GM21390 (cell line): Measurements from ENCODE around the gene ELOA2.
"Not testable (repeated sequence)": the region's sequence is repeated elsewhere in the genome, so short reads cannot be mapped to it uniquely, and the experiment has no call there.

Experiments used
- ATAC-seq: cut with Tn5 transposase; IDR thresholded peaks from one replicate; pipeline ENCODE4 v1.9.1; 2021; ENCODE audit not compliant: unreplicated experiment

ELOA2 gene

DNA sequence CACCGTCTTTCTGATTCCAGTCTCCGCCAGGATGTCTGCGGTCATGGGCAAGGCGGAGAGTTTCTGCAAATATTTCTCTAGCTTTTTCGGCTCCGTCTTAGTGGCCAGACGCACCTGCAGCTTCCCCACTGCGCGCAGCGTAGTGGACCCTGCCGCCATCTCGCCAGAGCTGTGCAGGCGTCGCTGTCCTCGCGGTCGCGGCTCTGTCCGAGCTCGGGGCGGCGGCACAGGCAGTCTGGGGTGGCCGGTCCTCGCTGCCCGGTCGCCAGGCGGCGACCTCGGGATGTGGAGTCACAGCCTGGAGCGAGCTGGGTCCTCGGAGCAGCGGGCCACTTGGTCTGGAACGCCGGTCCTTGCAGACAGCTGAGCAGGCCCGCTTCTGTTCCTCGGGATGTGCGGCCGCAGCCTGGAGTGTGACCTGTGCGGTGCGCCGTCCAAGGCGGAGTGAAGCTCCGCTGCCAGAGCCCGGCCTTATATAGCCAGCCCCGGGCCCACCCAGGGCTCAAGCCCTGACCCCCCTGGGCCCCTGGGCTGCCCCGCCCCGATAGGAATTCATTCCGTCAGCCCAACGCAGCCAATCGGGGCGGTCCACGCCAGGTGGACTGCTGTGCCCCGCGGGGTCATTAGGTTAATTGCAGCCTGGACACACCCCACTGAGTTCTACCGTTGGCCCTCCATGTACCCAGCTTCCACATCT lies 11.5 kb downstream of the ELOA2 start:
- ATAC-seq: not testable (repeated sequence)

DNA sequence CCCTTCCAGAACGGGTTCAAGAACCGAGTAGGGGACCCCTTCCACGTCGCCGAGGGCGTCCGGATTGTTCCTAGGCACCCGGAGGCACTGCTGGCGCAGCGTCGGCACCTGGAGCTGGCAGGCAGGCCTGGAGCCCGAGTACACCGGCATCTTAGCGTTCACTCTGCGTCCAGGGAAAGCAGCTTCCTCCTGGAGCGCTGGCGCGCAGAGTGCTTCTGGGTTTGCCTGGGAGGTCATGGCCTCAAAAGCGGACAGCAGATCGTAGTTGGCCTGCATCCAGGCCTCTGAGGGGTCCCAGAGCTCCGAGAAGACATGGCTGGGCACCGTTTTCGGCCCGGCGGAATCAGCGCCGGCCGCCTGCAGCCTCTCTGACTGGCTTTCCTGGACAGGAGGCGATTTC lies 12.6 kb downstream of the ELOA2 start:
- not testable (repeated sequence) for ATAC-seq

DNA sequence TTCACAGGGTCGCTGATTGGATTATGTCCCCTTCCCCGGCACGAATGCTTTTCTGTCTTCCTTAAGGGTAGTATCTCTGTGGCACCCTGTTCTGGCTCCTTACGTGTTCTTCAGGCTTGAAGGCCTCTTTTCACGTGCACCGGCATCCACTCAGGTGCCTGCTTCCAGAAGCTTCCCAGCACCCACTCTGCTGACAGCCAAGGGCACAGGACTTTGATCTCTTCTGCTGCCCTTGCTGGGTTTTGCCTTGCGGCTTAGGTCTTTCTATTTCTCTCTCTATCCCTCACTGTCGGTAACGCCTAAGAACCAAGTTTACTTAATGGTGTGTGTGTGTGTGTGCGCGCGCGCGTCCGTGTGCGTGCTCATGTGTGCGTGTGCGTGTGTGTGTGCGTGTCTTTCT lies 14.7 kb downstream of the ELOA2 start:
- not testable (repeated sequence) for ATAC-seq

DNA sequence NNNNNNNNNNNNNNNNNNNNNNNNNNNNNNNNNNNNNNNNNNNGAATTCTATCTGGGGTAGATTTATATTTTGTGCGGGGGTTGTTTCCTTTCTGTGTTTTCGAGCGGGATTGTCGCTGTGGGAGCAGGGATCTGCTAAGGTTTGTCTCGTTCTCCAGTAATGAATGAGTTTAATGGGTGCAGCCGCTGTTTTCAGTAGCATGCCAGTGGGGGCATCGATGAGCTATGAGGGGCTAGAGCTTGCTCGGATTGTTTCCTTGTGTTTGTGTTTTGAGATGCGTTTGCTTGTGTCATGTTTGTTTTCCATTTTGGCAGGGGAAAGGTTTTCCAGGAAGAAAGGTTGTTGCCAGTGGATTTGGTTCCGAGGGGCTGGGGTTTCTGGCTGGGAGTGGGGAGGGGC lies 15.6 kb downstream of the ELOA2 start:
- ATAC-seq: not testable (repeated sequence)
